LNCaP clone FGC (cell line): ENCODE measurements around the gene ZFAND3.

Source experiments
- DNase-seq: peaks from one replicate; pipeline ENCODE4 v3.0.0-alpha.2; 2011; ENCODE audit warnings: low read depth
- H3K4me3 ChIP-seq: 2 replicates; pipeline ENCODE4 v1.5.1; 2011; ENCODE audit warnings: mild to moderate bottlenecking, low read depth, low read length, control low read depth
- CTCF ChIP-seq: IDR thresholded peaks from 2 replicates; pipeline ENCODE4 v1.5.1; 2012; ENCODE audit warnings: mild to moderate bottlenecking; ENCODE audit not compliant: control insufficient read depth, insufficient read depth; ENCODE audit errors: extremely low read depth

The ZFAND3 gene

GRCh38 chr6:37806213-37806612 is 13.3 kb upstream of the ZFAND3 start:
- TF ChIP-seq CTCF = no peak
- DNase-seq = no peak
- no peak overlapping the region for H3K4me3 ChIP-seq

- no peak for DNase-seq
- TF ChIP-seq CTCF = no peak
- no peak overlapping the region for H3K4me3 ChIP-seq
These were observed 11.9 kb upstream of the ZFAND3 start for GRCh38 chr6:37807656-37808055.

GRCh38 chr6:37809197-37809543 is 10.4 kb upstream of the ZFAND3 start:
- DNase-seq = no peak
- H3K4me3 ChIP-seq = no peak overlapping the region
- no peak for TF ChIP-seq CTCF

- no peak for DNase-seq
- no peak overlapping the region for H3K4me3 ChIP-seq
- no peak for TF ChIP-seq CTCF
These were observed 6.7 kb upstream of the ZFAND3 start for GRCh38 chr6:37812841-37813240.

- TF ChIP-seq CTCF = no peak
- no peak overlapping the region for H3K4me3 ChIP-seq
- no peak for DNase-seq
These were observed 5.2 kb upstream of the ZFAND3 start for GRCh38 chr6:37814374-37814773.

GRCh38 chr6:37816599-37817375 is 2.7 kb upstream of the ZFAND3 start:
- no peak for TF ChIP-seq CTCF
- no peak overlapping the region for H3K4me3 ChIP-seq
- no peak for DNase-seq
